Putamen (tissue), 1 donor: ENCODE data around the gene URM1.

Experiments used
- DNase-seq: peaks from one replicate; pipeline ENCODE4 v3.0.0-alpha.2; 2016; ENCODE audit warnings: low spot score

The URM1 gene

DNA sequence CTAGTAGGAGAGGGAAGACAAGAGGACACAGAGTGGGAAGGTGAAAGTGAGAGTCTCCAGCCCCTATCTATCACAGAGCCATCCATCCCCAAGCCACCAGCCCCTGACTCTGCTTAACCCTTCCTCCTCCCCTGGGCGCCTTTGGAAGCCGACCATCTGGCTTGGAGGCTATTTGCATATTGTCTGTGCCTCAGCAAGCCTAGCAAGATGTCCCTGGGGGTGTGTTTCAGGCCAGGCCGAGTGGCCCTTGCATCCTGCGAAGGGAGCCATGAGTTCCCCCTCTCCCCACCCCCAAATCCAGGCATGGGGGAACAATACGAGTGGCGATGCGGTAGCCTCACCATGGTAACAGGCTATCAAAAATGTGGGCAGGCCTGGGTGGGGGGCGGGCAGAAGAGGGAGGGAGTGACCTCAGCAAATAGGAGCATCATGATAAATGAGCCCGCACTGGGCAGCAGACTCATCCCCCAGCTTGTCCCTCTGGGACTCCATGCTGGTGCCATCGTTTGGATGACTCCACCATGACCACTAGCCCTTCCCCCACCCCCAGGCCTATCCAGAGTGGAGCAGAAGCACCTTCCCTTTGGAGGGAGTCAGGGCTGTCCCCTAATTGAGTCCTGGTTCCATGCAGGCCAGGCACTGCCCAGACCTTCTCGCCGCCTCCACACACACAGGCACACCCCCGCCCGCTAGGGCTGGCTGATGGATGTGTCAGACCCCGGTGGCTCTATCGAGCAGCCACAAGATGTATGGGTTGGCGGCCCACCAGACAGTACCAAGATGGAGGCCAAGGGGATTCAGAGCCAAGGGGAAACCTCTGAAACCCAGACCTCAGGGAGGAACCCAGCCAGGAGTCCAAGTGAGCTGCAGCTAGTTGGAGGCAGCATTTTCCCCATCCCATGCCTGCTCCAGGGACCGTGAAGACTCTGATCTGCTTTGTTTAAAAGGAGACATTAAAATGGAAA lies 14.6 kb downstream of the URM1 start:
- DNase-seq: no peak

GRCh38 chr9:128388150-128388549 lies 17.0 kb downstream of the URM1 start:
- DNase-seq: no peak

DNA sequence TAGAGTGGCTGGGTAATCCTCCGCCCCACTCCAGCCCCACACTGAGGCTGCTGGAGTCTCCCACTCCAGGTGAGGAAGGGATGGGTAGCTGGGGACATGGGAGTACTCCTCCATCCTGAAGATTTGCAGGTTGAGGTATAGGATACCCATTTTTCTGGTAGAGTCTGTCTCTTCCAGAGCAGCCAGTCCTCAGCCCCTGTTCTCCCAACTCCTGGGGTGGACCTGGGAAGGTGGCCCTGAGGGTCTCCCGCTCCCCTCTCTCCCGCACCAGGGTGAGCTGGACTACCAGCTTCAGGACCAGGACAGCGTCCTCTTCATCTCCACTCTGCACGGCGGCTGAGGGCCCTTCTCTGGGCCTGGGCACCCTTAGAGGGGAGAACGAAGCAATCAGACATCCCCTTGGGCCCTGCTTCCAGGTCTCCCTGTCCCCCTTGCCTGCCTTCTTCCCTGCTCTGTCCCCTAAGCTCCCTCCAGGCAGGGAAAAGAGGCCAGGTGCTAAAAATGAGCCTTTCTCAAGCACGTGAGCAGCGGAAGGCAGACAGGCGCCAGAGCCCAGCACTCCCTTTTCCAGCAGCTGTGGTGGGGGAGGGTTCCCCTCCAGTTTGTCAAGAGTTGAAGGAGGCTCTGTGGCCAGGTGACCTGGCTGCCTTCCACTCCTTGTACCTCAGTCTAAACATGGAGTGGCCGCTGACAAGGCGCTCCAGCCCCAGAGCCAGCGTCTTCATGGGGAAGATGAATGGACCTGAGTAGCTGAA lies 18.4 kb downstream of the URM1 start:
- DNase-seq: no peak

DNA sequence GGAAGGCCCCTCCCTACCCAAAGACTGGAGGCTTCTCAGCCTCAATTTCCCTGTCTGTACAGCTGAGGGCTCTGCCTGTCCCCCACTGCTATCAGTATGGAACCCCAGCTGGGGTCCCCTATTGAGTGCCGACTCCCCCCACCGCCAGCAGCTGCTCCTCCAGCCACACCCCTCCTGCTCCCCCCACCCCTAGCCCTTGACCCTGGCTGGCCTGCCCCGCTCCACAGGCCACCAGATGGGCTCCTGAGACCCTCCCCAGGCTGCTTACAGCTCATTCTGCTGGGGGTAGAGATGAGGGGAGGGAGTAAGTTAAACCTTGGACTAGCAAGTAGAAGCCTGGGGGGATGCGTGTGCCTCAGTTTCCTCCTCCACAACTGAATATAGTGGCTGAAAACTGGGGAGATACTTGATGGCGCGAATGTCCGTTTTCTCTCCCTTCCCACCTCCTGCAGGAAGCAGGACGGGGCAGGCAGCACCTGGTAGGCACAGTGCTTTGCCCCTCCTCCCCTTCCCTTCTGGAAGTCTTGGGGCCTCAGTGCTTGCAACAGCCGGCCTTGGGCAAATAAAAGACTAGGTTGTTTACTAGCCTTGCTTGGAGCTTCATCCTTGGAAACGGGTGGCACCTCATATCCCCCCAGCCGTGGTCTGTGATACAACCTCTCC lies 19.1 kb downstream of the URM1 start:
- no peak for DNase-seq

DNA sequence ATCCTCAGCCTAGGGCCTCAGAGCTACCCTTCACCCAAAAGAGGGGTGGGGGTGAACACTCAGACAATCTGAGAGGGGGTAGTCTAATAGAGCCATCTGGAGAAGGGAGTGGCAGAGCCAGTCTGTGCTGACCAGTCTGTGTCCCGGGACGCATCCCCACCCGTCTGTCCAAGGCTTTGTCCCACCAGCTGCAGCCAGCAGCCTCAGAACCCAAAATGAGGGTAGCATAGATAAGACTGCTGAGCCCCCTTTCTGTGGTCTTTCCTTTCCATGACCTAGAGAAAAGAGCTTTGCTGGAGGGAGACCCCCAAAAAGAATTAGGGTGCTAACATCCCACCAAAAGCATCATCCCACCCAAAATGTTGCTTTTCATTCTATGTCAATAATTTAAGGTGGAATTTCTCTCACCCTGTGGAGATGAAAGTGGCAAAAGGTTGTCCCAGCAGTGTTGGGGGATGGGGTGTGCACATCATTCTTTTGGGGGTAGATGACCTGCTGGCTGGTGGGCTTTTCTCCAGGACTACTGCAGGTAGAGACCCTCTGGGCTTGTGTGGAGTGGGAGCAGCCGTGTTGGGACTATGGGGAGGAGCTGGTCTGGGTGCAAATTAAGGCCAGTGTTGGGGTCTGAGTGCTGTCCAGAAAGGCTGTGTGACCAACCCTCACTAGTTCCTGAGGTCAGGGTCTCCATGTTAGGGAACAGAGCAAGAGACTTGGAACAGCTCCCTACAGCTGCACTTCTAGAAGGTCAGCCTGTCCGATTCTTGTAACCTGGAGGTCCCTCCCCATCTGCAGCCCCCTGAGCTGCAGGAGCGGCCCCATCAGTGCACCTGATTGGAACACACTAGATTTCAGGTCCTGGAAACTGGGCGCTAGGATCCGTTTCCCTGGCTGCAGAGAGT lies 19.9 kb downstream of the URM1 start:
- peak; percentile 81 for DNase-seq

- no peak for DNase-seq
Measured at GRCh38 chr9:128391956-128392301, 20.8 kb downstream of the URM1 start.

- no peak for DNase-seq
Measured at GRCh38 chr9:128392302-128393144, 21.3 kb downstream of the URM1 start.

GRCh38 chr9:128393145-128393775 lies 22.1 kb downstream of the URM1 start:
- DNase-seq: peak; percentile 95

- no peak for DNase-seq
Measured at GRCh38 chr9:128393970-128394369, 22.8 kb downstream of the URM1 start.

DNA sequence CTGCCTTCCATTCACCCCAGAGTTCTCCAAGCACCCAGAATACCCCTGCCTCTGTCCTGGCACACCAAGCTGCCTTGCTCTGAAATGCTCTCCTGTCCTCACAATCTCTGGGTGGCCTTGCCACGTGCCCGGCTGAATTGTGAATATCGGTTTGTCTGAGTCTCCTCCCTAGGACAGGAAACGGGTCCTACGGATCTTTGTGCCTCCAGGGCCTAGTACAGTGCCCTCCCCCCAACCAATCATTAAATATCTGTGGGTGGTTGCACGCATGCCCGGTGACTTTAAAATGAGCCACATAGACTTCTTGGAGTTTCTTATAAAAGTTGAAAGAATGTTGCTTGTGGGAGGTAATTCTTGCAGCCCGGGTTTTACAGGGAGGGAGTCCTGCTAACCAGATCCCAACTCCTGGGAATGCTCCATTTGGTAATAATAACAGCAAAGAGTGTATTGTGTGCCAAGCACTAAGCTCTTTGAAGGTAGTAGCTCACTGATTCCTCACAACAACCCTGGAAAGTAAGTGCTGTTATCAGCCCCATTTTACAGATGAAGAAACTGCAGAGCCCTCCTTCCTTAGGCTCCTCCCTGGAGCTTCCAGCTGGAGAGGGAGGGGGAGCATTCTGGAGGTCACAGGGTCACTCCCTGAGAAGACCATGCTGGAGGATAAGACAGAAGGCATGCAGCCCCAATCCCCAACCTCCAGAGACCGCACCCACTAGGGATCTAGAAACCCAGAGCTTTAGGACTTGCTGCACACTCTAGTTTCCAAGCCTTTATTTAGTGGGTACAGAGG lies 23.4 kb downstream of the URM1 start:
- peak; percentile 75 for DNase-seq

DNA sequence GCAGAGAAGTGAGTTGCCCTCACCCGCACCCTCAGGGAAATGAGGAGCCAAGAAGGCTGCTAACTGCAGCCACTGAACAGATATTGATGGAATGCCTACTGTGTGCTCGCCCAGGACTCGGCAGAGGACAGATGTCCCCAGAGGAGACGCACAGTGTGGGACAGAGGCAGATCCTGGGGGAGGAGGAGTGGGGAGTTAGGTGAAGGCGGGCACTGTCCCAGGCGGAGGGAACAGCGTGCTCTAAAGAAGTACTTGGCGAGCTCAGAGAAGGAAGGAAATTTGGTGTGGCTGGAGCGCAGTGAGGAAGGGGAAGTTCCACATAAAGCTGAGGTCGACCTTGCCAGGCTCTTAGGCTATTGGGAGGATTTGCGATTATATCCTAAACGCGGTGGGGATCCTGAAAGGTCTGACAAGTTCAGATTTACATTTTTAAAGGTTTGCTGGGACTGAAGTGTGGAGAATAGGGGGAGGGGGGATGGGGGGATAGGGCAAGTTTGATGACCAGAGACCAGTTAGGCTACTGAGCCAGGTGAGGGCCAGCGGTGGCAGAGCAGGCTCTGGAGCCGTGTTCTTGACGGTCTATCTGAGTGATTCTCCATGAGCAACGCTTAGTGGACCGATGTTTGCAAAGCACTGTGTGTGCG lies 25.9 kb downstream of the URM1 start:
- DNase-seq: no peak

DNA sequence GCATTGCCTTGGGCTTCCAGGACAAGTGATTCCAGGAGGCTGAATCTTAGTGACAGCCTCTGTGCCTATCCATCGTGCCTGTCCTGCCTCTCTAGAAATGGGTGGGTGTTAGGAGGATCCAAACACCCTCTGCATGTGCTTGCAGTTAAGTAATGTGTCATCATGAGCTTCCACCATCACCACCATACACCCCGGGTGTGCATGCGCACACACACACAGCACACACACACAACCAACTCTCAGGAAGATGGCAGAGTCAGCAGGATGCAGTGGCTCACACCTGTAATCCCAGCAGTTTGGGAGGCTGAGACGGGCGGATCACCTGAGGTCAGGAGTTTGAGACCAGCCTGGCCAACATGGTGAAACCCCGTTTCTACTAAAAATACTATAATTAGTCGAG lies 26.7 kb downstream of the URM1 start:
- no peak for DNase-seq

GRCh38 chr9:128399861-128400260 lies 28.7 kb downstream of the URM1 start:
- DNase-seq: no peak

DNA sequence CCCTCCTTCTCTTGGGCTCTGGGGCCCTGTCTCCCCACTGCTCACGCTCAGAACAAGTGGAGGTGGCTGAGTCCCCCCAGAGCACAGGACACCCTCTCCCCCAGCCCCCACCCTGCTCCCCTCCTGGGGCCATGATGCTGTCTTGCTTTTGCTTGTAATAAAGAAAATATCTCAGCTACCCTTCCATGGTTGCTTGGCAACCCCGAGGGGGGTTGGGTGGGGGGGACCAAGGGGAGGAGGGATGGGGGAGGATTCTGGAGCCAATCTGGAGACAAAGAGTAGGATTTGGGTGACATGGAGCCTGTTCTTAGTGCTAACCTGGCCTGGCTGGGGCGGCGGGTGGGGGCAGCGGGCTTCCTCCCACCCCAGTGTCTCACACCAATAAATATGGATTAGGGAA lies 33.4 kb downstream of the URM1 start:
- no peak for DNase-seq

- DNase-seq: no peak
Measured at GRCh38 chr9:128405077-128405779, 34.1 kb downstream of the URM1 start.

DNA sequence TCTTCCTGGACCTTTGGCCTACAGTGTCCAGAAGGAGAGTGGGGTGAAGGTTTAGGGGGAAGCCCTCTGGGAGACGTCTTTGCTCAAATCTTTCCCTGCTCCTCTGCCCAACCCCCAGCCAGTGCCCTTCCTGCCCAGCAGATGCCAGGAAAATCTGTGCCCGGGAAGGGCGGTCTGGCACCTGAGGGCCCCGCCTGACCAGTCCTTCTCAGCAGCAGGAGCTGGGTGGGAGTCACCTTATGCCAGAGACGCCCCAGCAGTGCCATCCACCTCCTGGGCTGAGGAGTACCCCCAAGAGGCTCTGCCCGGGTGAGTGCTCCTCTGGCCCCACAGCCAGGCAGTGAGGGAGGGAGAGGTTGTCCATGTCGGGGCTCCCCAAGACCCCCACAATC lies 34.6 kb downstream of the URM1 start:
- no peak for DNase-seq

GRCh38 chr9:128406848-128407391 lies 35.7 kb downstream of the URM1 start:
- DNase-seq: no peak

- DNase-seq: peak; percentile 94
Measured at GRCh38 chr9:128408963-128409431, 37.8 kb downstream of the URM1 start.
